Stimulated activated naive CD4-positive, alpha-beta T cell (primary cell): ENCODE measurements around the gene CSF1.
"Not testable (repeated sequence)": the region's sequence is repeated elsewhere in the genome, so short reads cannot be mapped to it uniquely, and the experiment has no call there.

Source experiments
- DNase-seq, 6 experiments: peaks; one replicate each; lab custom pipeline; 2025; lab: John Stamatoyannopoulos, UW

Gene CSF1

DNA sequence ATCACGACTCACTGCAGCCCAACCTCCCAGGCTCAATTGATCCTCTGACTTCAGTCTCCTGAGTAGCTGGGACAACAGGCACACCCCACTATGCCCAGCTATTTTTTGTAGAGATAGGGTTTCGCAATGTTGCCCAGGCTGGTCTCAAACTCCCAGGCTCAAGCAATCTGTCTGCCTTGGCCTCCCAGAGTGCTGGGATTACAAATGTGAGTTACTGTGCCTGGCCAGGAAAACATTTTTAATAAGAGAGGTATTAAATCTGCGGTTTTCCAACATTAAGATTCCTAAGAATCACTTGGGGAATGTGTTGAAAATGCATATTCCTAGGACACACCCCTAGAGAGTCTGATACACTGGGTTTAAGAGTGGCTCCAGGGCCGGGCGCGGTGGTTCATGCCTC lies 8.7 kb downstream of the CSF1 start:
- no peak for DNase-seq

DNA sequence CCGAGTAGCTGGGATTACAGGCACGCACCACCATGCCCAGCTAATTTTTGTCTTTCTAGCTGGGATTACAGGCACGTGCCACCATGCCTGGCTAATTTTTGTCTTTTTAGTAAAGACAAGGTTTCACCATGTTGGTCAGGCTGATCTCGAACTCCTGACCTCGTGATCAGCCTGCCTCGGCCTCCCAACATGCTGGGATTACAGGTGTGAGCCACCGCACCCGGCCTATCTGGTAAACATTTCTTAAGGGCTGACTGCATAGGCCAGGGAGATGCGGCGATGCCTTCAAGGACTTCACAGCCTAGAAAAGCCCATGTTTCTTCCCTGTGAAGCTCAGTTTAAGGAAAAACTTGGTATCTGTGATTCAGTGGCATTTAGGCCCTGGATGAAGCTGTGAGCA lies 9.7 kb downstream of the CSF1 start:
- DNase-seq: not testable (repeated sequence)

DNA sequence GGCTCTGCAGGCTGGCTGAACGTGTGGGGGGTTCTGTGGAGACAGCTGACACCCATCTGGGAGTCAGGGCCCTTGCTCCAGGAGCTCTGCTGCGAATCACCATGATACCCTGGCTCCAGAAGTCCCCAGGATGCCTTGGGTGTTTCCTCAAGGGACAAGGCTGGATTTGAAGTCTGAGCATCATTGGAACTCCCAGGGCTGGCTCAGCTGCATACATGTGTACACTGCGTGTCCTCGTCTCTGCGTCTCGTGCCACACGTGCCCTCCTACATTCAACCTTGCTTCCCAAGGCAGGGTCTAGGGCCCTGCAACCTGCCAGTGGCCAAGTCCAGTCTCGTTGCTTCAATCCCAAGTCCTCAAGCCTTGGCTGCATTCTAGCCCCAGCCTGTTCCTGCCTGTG lies 11.7 kb downstream of the CSF1 start:
- no peak for DNase-seq

DNA sequence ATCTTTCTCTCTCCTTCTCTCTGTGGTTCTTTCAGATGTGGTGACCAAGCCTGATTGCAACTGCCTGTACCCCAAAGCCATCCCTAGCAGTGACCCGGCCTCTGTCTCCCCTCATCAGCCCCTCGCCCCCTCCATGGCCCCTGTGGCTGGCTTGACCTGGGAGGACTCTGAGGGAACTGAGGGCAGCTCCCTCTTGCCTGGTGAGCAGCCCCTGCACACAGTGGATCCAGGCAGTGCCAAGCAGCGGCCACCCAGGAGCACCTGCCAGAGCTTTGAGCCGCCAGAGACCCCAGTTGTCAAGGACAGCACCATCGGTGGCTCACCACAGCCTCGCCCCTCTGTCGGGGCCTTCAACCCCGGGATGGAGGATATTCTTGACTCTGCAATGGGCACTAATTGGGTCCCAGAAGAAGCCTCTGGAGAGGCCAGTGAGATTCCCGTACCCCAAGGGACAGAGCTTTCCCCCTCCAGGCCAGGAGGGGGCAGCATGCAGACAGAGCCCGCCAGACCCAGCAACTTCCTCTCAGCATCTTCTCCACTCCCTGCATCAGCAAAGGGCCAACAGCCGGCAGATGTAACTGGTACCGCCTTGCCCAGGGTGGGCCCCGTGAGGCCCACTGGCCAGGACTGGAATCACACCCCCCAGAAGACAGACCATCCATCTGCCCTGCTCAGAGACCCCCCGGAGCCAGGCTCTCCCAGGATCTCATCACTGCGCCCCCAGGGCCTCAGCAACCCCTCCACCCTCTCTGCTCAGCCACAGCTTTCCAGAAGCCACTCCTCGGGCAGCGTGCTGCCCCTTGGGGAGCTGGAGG lies 12.7 kb downstream of the CSF1 start:
- DNase-seq: no peak

GRCh38 chr1:109923946-109924275 lies 13.3 kb downstream of the CSF1 start:
- no peak for DNase-seq

- DNase-seq: no peak
Observed at GRCh38 chr1:109924316-109924715, 13.7 kb downstream of the CSF1 start.

- DNase-seq: no peak
Observed at GRCh38 chr1:109925159-109925990, 14.7 kb downstream of the CSF1 start.

GRCh38 chr1:109926662-109927300 lies 16.1 kb downstream of the CSF1 start:
- DNase-seq: no peak

DNA sequence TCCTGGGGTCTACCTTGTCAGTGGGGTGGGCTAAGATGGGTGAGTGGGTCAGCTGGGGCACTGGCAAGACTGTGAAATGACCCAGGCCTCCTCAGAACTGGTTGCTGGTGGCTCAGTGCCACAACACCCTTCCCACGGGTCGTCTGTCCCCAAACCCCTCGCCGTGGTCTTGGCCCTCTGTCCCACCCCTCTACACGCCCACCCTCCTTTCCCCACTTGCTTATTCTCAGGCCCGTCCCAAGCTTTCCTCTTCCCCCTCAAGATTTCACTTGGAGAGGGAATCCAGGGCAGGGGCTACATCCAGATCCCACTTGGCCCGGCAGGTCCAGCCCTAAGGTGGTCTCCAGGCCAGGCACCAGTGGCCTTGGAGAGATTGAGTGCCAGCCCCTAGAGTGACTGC lies 16.7 kb downstream of the CSF1 start:
- no peak for DNase-seq

- no peak for DNase-seq
Observed at GRCh38 chr1:109927911-109928321, 17.3 kb downstream of the CSF1 start.

- DNase-seq: no peak
Observed at GRCh38 chr1:109928591-109929111, 18.0 kb downstream of the CSF1 start.

- no peak for DNase-seq
Observed at GRCh38 chr1:109929170-109929569, 18.5 kb downstream of the CSF1 start.

- DNase-seq: no peak
Observed at GRCh38 chr1:109929588-109930251, 19.1 kb downstream of the CSF1 start.

GRCh38 chr1:109930252-109930993 lies 19.8 kb downstream of the CSF1 start:
- no peak for DNase-seq

DNA sequence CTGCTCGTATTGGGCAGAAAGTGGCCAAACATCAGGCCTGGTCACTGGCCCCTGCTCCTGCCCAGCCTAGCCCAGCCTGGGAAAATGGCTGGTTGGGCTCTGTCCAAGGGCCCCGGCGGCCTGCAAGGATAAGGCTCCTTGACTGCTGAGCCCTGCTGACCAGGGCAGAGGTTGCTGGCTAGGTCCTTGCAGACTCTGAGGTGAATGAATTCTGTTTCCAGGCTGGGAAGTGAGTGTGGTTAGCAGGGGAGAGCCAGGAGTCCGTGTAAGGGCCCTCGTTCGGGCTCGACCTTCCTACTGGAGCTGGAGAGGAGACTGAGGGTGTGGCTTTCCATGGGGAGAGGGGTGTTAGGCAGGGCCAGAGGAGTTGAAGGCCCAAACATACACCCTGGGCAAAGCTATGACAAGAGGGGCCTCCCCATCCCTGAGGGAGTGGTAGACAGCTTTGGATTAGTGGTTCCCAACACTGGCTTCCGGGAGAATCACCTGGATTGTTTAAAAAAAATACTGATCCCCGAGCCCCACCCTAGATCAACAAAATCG lies 20.6 kb downstream of the CSF1 start:
- no peak for DNase-seq

DNA sequence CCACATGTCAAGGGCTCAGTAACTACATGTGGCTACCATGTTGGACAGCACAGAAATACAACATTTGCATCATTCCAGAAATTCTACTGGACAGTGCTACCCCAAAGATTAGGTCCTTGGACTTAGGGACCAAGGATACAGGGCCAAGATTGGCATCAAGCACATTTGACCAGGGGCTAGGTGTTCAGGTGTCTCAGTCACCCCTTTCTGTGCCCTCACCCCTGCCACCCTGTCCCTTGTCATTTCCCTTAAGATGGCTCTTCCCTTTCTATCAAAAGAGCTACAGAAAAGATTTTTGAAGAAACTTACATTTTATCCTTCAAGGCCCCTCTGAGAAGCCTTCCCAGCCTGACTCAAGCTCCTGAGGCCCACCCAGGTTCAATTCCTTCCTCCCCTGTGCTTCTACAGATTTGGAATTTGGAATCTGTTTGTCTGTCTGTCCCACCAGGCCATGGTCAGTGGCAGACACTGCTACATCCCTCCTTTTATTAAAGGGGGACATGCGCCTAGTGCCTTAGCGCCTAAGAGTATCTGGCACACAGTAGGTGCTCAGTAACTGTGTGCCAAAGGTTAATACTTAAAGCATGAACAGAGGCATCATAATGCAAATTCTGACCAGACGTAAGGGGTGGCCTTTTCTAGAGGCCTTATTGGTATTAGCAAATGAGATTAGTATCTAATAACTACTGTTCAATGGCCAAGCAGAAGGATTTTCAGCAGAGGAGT lies 21.4 kb downstream of the CSF1 start:
- no peak for DNase-seq

DNA sequence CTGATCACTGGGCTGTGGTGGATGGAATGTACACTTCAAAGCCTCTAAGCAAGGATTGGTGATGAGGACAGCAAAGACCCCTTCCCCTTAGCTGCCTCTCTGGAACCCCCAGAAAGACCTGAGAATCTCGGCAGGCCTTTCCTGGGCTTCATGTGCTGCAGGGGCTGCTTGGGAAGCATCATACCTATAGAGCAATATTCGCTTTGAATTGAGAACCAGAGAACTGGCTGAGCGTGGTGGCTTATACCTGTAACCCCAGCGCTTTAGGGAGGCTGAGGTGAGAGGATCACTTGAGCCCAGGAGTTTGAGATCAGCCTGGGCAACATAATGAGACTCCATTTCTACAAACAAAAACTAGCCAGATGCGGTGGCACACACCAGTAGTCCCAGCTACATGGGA lies 22.0 kb downstream of the CSF1 start:
- DNase-seq: no peak

DNA sequence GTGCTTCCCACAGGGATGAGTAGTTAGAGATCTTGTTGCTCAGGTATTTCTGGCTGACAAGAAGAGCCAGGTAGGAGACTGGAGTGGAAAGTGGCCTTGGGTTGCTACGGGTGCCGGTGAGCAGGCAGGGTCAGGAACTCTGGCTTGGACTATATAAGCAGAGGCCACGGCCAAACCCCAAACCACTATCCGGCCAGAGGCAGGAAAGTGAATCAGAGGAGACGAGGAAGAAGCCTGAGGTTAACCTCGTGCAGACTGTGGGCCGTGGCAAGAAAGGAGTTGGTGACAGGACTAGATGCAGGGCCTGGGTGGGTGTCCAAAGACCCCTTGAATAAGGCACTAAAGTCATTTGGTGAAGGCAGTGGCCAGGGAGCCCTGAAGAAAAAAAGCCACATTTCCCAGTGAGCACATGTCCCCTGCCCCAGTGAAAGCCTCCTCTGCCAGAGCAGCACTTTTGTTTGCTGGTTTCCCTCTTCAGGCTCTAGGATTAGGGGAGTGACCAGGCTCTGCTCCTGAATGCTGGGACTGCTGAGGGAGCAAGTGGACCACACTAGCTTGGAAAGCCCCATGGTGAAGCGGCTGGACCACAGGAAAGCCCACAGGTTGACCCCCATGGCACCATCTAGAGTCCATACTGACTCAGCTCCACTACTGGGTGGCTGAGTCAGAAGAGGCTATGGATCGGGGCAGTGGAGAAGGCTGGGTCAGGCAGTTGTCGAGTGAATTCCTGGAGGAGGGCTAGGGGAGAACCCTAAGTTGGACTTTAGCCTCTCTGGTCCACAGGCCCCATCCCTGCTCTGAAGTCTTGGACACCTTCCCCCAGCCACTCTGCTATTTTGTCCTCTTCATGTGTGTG lies 23.4 kb downstream of the CSF1 start:
- DNase-seq: no peak

DNA sequence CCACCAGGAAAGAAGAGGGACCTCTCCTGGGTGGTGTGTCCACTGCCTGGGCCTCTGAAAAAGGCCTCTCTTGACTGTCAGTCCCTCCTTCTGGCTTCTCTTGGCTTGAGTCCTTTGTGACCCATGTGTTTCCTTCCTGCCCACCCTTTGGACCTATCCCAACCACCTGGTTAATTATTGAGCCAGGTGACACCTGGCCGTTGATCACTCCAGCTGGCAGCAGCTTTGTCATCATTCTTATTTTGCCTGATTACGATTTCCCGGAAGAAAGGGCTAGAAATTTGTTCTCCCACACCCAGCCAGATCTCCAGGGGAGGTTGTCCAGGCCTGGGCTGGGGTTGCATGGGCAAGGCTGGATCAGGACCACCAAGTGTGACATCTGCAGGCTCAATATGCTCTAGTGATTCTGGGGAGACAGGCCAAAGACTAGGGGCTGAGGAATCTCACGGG lies 24.8 kb downstream of the CSF1 start:
- no peak for DNase-seq
